Stimulated activated CD4-positive, alpha-beta T cell treated with anti-CD3 and anti-CD28 coated beads, Interleukin-1b, Interleukin-23, amount 100 ng/mL, for 1 hour (primary cell): ENCODE results near the gene EML4.

Experiments
- DNase-seq, 2 donors: peaks; one replicate each; pipeline ENCODE4 v3.0.0-alpha.2; 2020; ENCODE audit warnings: low read depth in 2 of 2

Gene EML4

DNA sequence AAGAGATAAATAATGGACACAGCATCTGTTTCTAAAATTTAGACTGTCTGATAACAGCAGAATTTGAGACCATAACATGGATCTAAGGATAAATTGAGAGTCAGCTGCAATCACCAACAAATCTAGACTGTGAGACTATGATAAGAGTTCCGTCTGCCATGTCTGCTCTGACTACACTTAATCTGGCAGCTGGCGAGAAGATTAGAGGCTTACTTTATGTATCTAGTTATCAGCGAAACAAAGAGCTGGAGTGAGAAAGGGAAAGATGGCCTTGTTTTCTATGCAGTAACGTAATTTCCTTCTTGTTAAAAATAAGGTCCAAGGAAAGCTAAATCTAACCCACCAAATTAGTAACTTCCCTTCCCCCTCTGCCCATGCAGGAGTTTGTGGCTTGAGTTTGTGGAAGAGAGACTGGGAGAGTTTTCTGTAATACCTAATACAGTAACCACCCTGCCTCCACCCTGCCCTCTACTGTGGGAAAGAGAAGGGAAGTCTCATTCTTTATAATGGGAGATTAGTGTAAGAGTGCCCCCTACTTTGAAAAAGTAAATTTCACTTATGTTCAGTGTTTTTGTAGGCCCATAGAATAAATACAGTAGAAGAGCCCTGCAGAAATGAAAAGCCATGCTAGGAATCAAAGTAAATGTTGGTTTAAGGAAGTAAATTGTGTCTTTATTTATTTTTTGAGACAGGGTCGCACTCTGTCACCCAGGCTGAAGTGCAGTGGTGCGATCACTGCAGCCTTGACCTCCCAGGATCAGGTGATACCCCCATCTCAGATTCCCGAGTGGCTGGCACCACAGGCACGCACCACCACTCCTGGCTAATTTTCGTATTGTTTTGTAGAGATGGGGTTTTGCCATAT lies 27.5 kb downstream of the EML4 start:
- peak in 1 of 2 donors; percentile 4 for DNase-seq

DNA sequence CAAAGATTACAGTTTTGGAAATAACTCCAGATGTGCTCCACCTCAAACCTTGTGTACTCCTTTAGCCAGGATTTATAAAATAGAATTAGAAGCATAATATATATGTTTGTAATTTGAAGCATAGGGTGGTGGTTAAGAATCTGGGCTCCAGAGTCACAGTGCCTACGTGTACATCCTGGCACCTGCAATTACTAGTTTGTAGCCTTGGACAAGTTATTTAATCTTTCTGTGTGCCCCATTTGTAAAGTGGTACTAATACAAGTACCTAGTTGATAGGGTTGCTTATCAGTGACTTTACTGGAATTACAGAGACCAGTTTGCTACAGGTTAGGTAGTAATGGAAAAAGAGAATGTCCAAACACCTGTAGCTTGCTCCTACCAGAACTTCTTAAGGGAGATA lies 28.6 kb downstream of the EML4 start:
- DNase-seq, result no peak

DNA sequence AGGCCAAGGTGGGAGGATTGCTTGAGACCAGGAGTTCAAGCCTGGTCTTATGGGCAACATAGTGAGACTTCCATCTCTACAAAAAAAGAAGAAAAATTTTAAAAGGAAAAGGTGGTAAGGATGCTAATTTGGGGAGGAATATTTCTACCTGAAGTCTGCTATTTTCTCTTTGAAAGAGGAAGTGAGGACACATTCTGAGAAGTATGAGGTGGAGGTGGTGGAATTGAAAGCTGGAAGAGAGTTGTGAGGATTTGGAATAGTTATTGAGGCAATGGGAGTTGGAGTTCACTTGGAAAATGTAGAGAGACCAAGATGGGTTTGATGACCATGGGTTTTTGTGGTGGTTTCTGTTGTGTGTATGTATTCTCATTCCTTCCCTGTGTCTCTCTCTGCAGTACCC lies 29.3 kb downstream of the EML4 start:
- DNase-seq, result no peak

DNA sequence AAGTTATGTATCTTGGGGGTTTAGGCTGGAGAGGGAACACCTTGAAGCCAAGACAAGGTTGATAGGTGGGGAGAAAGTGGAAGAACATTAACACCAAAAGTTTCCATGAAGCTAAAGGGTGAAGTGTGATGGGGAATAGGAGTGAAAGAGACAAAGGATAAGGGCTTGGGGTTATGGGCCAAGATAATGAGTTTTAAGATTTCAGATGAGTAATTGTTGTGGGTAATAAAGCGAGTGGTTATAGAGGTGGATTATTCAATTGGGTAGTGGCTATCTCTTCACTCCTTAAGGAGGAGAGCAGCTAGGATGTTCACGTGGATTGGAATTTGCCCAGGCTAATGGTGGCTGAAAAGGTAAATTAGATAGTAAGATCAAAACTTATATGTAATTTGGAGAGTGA lies 29.8 kb downstream of the EML4 start:
- DNase-seq, result no peak

DNA sequence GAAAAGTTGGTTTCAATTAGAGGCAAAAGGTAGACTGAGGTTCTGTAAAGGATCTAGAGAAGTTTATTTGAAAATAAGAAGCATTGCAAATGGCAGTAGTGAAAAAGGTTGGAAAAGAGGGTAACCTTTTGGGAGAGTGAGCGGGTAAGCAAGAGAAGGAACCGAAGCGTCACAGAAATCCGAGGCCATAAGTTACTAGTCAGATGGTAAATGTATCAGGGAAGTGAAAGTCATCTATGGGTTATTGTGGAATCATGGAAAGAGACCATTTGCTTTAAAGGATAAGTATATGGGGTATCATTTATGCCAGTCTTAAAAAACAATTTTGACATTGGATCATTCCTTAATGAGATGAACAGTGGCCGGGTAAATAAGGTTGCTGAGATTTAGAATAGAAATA lies 30.5 kb downstream of the EML4 start:
- no peak for DNase-seq

DNA sequence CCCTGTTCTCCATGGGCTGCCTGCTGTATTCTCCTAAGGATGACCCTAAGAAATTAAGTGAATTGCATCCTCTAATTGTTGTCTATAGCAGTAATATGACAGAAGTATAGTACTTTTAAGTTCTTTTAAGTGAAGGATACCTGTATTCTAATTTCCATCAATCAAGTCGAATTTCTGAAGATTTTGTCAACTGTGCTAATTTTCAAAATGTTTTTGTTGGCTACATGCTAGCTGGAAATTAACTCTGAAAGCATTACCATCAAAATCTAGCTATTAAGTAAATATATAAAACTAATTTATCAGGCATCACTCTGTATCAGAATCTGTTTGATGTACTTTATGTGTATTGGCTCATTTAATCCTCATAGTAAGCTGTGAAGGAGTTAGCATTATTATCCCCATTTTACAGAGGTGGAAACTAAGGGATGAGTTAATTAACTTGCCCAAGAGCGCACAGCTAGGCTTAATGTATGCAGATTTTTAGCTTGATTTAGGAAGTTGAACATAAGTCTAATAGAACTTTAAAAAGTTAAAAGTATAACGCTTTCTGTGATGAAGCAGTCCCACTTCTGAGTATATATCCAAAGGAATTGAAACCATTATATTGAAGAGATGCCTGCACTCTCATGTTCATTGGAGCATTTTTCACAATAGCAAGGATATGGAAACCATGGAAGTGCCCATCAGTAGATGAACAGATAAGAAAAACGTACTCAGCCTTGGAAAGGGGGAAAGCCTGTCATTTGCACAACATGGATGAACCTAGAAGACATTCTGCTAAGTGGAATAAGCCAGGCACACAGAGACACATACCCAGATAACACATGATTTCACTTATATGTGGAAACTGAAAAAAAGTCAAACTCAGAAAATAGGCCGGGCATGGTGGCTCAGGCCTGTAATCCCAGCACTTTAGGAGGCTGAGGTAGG lies 32.0 kb downstream of the EML4 start:
- no peak for DNase-seq

DNA sequence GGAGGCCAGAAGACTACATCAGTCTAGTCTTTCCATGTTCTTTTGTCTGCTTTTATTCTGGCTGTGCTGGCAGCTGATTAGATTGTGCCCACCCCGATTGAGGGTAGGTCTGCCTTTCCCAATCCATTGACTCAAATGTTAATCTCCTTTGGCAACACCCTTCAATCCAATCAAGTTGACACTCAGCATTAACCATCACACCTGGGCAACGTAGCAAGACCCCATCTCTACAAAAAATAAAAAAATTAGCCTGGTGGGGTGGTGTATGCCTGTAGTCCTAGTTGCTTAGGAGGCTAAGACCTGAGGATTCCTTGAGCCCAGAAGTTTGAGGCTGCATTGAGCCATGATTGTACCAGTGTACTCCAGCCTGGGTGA lies 33.5 kb downstream of the EML4 start:
- DNase-seq, result no peak

DNA sequence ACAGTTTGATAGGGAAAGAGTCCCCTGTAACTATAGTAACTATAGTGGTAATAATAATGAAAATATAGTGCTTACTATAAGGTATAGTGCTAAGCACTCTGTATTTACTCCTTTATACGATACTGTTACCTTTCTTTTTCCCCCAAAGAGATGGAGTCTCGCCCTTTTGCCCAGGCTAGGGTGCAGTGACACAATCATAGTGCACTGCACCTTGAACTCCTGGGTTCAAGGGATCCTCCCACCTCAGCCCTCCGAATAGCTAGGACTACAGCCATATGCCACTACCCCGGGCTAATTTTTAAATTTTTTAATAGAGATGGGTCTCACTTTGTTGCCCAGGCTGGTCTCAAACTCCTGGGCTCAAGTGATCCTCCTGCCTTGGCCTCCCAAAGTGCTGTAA lies 34.6 kb downstream of the EML4 start:
- DNase-seq, result no peak

DNA sequence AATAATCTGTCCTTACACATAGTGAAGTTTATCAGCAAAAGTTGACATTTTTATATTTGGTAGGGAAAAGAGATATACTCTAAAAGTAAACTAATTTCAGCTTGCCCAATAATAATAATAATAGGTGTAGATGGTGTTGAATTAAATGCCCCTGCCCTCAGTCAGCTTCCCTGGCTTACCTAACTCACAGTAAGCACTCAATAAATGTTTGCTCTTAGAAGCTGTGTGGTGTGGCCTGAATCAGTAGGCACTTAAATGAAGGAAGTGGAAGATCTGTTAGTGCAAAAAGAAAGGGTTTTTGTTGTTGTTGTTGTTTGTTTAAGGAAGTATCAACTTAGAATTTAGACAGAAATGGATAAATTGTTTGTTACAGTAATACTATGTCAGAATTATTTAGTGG lies 36.2 kb downstream of the EML4 start:
- DNase-seq, result no peak

DNA sequence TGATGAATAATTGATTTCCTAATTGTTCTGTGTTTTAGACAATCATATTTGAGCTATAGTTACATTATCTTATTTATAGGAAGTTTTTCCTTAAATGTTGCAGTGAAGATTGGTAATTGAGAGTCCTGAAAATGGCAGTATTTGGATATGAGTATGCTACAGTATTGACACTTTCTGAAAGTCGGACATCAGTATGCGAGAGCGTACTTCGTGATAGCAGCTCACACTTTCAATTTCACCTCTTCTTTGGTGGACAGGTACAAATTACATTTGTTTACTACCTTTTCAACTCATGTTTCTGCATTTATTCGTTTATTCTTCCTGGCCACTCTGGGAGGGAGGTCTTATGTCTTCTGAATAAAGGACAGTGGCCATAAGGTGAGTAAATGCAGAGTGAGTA lies 38.7 kb downstream of the EML4 start:
- DNase-seq, result no peak

DNA sequence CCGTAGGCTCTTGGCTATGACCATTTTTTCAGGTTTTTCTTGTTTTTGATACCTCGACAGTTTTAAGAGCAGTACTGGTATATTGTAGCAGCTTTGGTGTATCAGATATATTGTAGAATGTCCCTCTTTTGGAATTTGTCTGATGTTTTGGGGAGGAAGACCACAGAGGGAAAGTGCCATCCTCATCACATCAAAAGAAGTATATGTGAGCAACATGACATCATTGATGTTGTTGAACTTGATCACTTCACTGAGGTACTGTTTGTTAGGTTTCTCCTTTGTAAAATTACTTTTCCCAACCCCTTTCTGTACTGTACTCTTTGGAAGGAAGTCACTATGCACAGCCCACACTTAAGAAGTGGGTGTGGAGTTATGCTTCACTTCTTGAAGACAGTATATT lies 41.0 kb downstream of the EML4 start:
- no peak for DNase-seq

DNA sequence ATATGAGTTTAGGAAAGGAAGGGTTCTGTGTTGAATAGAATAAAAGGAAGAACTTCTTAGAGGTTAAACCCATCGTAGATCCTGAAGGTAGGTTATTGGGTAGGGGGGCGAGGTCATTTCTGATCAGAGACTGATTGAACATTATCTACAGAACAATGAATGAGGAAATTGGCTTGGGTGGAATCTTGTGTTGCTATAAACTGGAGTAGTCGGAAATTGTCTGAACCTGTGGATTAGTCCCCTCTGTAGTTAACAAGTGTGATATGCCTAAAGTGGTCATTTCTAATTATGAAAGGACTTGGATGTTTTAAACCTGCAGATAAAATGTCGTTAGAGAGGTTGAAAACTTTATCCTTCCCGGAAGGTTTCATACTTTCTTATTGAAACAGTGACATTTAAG lies 42.1 kb downstream of the EML4 start:
- no peak for DNase-seq

DNA sequence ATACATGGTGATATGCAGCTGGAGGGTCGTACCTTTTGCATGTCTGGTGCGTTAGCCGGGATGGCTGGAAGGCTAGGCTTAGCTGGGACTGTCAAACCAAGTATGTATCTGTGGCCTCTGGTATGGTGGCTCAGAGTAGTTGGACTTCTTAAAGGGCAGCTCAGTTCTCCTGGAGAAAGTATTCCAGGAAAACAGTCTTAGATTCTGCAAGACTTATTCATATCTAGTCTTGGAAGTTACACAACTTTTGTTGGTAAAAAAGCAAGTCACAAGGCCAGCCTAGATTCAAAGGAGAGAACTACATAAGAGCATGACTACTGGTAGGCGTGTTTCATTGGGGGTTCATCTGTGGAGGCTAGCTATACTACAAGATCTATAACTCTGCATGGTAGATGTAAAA lies 45.5 kb downstream of the EML4 start:
- no peak for DNase-seq

DNA sequence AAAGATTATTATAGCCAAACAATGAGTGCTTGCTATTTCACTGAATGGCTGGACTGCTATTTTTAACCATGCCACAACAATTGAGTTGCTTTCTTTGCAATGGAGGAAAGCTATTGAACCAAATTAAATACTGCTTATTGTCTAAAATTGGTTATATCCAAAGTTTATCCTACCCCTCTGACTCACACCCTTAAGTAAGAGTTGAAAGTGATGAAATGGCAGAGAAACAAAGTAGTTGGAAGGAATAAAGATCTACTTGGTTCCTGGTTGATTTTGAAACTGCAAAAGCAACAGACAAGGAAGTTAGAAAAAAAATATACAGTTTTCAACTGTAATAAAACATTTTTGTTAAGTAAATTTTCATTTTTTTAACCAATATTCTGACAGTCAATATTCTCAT lies 47.5 kb downstream of the EML4 start:
- DNase-seq, result no peak

DNA sequence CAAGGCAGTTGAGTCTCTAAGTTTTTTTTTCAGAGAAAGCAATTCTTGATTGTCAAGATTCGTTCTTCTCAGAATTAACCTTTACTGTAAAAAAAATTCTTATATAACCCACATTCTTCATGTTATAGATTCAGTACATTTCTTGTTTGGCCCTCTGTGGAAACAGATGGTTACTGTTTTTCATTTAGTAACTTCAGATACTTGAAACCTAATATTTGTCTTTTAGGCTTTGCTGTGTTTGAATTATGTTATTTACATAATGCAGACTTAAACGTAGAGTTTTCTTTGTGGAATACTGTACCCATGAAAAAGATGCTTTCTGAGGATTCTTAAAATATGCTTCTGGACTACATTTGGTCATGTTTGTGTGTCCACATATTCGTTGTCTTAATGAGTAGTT lies 48.2 kb downstream of the EML4 start:
- DNase-seq, result no peak

DNA sequence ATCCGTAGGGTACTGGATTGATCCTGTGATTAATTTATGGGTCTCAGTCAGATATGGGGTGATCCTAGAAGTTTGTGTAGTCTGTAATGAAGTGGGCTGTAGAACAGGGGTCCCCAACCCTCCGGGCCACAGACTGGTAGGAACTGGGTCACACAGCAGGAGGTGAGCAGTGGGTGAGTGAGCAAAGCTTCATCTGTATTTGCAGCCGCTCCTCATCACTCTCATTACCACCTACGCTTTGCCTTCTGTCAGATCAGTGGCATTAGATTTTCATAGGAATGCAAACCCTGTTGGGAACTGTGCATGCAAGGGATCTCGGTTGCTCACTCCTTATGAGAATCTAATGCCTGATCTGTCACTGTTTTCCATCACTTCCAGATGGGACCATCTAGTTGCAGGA lies 48.8 kb downstream of the EML4 start:
- no peak for DNase-seq

DNA sequence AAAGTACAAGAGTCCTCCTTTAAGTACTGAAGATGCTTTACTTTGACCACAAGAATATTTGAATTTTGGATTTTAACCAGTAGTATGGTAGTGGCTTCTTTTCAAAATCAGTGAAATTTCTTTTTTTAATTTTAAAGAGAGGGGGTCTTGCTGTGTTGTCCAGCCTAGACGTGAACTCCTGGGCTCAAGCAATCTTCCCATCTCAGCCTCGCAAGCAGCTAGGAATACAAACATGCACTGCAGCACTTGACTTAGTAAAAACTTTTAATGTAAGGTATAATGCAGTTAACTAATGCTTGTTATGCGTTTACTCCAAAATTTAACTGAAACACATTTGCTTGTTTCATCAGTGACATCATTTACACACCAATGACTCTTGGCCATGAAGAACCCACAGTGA lies 49.6 kb downstream of the EML4 start:
- DNase-seq, result no peak

DNA sequence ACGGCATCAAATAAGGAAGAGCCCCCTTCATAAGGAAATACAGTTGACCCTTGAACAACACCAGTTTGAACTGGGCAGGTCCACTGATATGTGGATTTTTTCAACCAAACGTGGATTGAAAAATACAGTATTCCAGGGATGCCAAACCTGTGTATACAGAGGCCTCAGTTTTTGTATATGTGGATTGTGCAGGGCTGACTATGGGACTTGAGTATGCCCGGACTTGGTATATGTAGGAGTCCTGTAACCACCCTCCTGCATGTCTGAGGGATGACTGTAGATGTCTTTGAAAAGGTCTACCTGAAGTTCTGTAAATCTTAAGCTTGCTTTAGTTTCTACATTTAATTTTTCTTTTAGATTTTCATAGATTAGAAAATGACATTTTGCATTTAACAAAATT lies 50.0 kb downstream of the EML4 start:
- no peak for DNase-seq

DNA sequence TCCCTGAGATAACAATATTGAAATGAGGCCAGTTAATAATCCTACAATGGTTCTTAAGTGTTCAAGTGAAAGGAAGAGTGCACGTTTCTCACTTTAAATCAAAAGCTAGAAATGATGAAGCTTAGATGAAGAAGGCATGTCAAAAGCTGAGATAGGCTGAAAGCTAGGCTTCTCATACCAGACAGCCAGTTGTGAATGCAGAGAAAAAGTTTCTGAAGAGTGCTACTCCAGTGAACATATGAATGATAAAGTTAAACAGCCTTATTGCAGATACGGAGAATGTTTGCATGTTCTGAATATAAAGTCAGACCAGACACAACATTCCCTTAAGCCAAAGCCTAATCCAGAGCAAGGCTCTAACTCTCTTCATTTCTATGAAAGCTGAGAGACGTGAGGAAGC lies 51.4 kb downstream of the EML4 start:
- DNase-seq, result no peak

DNA sequence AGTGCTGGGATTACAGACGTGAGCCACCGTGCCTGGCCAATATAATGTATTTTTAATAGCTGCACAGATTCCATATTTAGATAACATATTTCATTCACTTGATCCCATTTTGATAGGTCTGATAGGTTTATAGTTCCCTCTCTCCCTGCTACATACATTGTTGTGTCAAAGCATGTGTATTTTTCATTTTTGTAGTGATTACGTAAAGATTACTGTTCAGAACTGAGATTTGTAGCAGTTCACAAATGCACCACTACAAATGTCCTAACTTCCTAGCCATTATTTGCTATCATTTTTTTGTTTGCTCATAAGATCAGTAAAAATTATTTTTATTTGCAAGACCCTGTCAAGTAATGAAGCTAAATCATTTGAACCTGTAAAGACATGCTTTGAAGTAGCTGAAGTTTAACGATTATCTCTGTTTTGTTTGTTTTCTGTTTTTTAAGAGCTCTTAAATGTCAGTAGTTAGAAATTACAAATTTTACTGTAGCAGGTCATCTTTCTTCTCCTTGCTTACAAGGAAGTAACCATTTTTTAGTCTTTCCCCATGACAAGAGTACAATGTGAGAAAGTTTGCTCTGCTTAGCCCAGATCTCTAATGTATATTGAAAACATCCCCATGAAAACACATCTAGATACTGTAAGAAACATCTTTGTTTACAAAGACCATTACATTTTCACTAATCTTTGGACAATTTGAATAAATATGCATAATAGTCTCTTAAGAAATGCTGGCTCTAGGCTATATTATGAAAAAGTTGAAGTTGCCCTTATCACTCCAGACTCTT lies 54.1 kb downstream of the EML4 start:
- DNase-seq, result no peak

DNA sequence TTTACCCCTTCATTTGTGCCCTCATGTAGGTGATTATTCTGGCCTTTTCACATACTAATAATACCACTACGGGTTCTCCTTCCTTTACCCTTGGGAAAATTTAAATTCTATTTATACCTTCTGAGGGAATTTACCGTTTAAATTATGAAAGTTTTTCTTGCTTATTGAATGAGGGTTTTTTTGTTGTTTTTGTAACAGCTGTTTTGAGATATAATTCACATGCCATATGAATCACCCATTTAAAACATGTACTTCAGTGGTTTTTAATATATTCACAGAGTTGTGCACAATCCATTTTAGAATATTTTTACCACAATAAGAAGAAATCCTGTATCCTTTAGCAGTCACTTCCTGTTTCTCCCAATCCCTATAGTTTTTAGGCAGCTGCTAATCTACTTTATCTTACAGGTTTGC lies 54.7 kb downstream of the EML4 start:
- DNase-seq, result no peak

DNA sequence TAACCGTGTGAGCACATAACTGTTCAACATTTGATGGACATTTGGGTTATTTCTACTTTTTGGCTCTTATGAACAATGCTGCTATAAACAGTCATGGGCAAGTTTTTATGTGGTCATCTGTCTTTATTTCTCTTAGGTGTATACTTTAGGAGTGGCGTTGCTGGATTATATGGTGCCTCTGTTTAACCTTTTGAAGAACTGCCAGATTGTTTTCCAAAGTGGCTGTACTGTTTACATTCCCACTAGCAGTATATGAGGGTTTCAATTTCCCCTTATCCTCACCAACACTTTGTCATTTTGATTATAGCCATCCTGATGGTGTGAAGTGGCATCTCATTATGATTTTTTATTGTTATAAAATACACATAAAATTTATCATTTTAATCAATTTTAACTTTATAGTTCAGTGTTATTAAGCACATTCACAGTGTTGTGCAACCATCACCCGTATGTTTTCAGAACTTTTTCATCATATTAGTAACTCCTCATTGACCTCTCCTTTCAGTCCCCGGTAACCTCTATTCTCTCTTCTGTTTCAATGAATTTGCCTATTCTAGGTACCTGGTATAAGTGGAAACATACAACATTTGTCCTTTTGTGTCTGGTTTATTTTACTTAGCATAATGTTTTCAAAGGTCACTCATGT lies 55.4 kb downstream of the EML4 start:
- DNase-seq, result no peak
